H1 (cell line): ENCODE results near the gene MAFF. TPM values are rescaled to one million over a fixed set of nuclear protein-coding genes. Genes with fewer than 3 reads are reported as not detected.

Experiments
- CTCF ChIA-PET: fragments of 300-600 bp; sonication (Branson Sonifier 250); formaldehyde crosslinking; loops from one replicate; lab custom pipeline; 2021; ENCODE audit not compliant: partially characterized antibody; lab: Charles Lee
- POLR2A ChIA-PET: fragments of 300-600 bp; sonication (Branson Sonifier 250); formaldehyde crosslinking; loops from one replicate; lab custom pipeline; 2021; ENCODE audit warnings: inconsistent platforms; ENCODE audit not compliant: partially characterized antibody; lab: Charles Lee
- DNase-seq, 2 experiments: peaks; one replicate each; pipeline versions ENCODE4 v3.0.0 to v3.0.0-alpha.2; 2010 to 2022; ENCODE audit warnings: low spot score in 2 of 2, low read depth in 1 of 2, mixed read lengths in 1 of 2
- FAIRE-seq: peaks from 2 replicates; lab custom pipeline; 2011; peaks lifted over from hg19 to GRCh38; lab: Jason Lieb, UNC
- H2AFZ ChIP-seq: 2 replicates; pipeline ENCODE4 v1.8.1; 2012; ENCODE audit warnings: low read length, inconsistent platforms
- H2AK5ac ChIP-seq: 2 replicates; pipeline ENCODE4 v1.6.1; 2013; ENCODE audit warnings: low read depth, low read length
- H2BK120ac ChIP-seq: replicated peaks from 2 replicates; pipeline ENCODE3; 2013; ENCODE audit warnings: low read depth, low read length, inconsistent platforms
- H2BK12ac ChIP-seq: 2 replicates; pipeline ENCODE4 v1.6.1; 2013; ENCODE audit warnings: low read depth, low read length
- H2BK15ac ChIP-seq: 2 replicates; pipeline ENCODE4 v1.6.1; 2013; ENCODE audit warnings: low read length
- H2BK20ac ChIP-seq: 2 replicates; pipeline ENCODE4 v1.6.1; 2013; ENCODE audit warnings: low read length
- H2BK5ac ChIP-seq: 2 replicates; pipeline ENCODE4 v1.6.1; 2013; ENCODE audit warnings: low read depth, low read length
- H3K14ac ChIP-seq: 2 replicates; pipeline ENCODE4 v1.6.1; 2013; ENCODE audit warnings: inconsistent platforms; ENCODE audit not compliant: insufficient read length
- H3K18ac ChIP-seq: 2 replicates; pipeline ENCODE4 v1.6.1; 2013; ENCODE audit warnings: low read length; ENCODE audit errors: extremely low read depth
- H3K23ac ChIP-seq: 2 replicates; pipeline ENCODE4 v1.6.1; 2013; ENCODE audit warnings: inconsistent platforms; ENCODE audit not compliant: insufficient read length
- H3K23me2 ChIP-seq: 2 replicates; pipeline ENCODE4 v1.6.1; 2013; ENCODE audit warnings: low read depth, low read length
- H3K27ac ChIP-seq: 2 replicates; pipeline ENCODE4 v1.6.1; 2011; ENCODE audit warnings: low read depth, low read length, inconsistent platforms
- H3K27me3 ChIP-seq, 4 experiments: replicated peaks in 1 of 4; 1 replicate in 1 of 4; 2 replicates in 3 of 4; pipeline versions ENCODE4 v1.6.1 to v1.8.1; 2011 to 2013; ENCODE audit warnings: low read length in 3 of 4, mild to moderate bottlenecking in 3 of 4, inconsistent platforms in 2 of 4, mixed read lengths in 2 of 4, moderate library complexity in 1 of 4; ENCODE audit not compliant: control insufficient read depth in 3 of 4, insufficient read depth in 3 of 4; ENCODE audit errors: extremely low read depth in 1 of 4
- H3K36me3 ChIP-seq, 4 experiments: 2 replicates each; pipeline versions ENCODE4 v1.6.1 to v1.8.1; 2011 to 2013; ENCODE audit warnings: mild to moderate bottlenecking in 4 of 4, low read length in 3 of 4, moderate library complexity in 2 of 4, control low read depth in 1 of 4, inconsistent platforms in 1 of 4; ENCODE audit not compliant: insufficient read depth in 4 of 4, control insufficient read depth in 2 of 4
- H3K4ac ChIP-seq: replicated peaks from 2 replicates; pipeline ENCODE3; 2013; ENCODE audit warnings: low read length, low read depth, mixed read lengths, inconsistent platforms; ENCODE audit not compliant: insufficient read length
- H3K4me1 ChIP-seq, 4 experiments: replicated peaks in 1 of 4; 1 replicate in 1 of 4; 2 replicates in 3 of 4; pipeline versions ENCODE4 v1.6.1 to v1.8.1; 2011 to 2013; ENCODE audit warnings: low read length in 3 of 4, inconsistent platforms in 2 of 4, mixed read lengths in 1 of 4; ENCODE audit not compliant: insufficient read depth in 4 of 4, control insufficient read depth in 3 of 4
- H3K4me2 ChIP-seq, 2 experiments: 2 replicates each; pipeline versions ENCODE4 v1.6.1 to v1.8.1; 2011 to 2013; ENCODE audit warnings: low read depth in 2 of 2, low read length in 2 of 2, control low read depth in 1 of 2, inconsistent platforms in 1 of 2, mild to moderate bottlenecking in 1 of 2; ENCODE audit not compliant: insufficient read depth in 1 of 2
- H3K4me3 ChIP-seq, 4 experiments: fragments of 200-600, 300-600 bp in 1 of 4; sonication (generic), shearing (Covaris generic), sonication (Bioruptor Twin) in 1 of 4; 2 replicates each; pipeline versions ENCODE4 v1.5.1 to v1.8.1; 2011 to 2016; ENCODE audit warnings: low read length in 4 of 4, low read depth in 3 of 4, control low read depth in 2 of 4, inconsistent platforms in 2 of 4, mild to moderate bottlenecking in 2 of 4, mixed read lengths in 1 of 4, moderate library complexity in 1 of 4; ENCODE audit not compliant: insufficient read depth in 2 of 4; ENCODE audit errors: extremely low read depth in 1 of 4
- H3K56ac ChIP-seq: replicated peaks from 2 replicates; pipeline ENCODE3; 2013; ENCODE audit warnings: low read depth, mild to moderate bottlenecking, mixed read lengths, low read length, inconsistent platforms; ENCODE audit not compliant: insufficient read length
- H3K79me1 ChIP-seq: 2 replicates; pipeline ENCODE4 v1.6.1; 2013; ENCODE audit warnings: low read depth, low read length, control low read depth
- H3K79me2 ChIP-seq, 2 experiments: 2 replicates each; pipeline versions ENCODE4 v1.6.1 to v1.8.1; 2012 to 2013; ENCODE audit warnings: low read length in 2 of 2, mild to moderate bottlenecking in 2 of 2, inconsistent platforms in 1 of 2; ENCODE audit not compliant: insufficient read depth in 2 of 2, control insufficient read depth in 1 of 2
- H3K9ac ChIP-seq, 4 experiments: replicated peaks in 1 of 4; 1 replicate in 1 of 4; 2 replicates in 3 of 4; pipeline versions ENCODE4 v1.6.1 to v1.8.1; 2011 to 2013; ENCODE audit warnings: low read depth in 3 of 4, low read length in 3 of 4, control low read depth in 2 of 4, mild to moderate bottlenecking in 2 of 4, moderate library complexity in 2 of 4, inconsistent platforms in 1 of 4; ENCODE audit errors: extremely low read depth in 1 of 4
- H3K9me3 ChIP-seq, 2 experiments: 2 replicates each; pipeline versions ENCODE4 v1.6.1 to v1.8.1; 2012 to 2013; ENCODE audit warnings: mild to moderate bottlenecking in 2 of 2, moderate library complexity in 2 of 2, control low read depth in 1 of 2, inconsistent platforms in 1 of 2, low read depth in 1 of 2, low read length in 1 of 2, mixed read lengths in 1 of 2; ENCODE audit not compliant: insufficient read depth in 2 of 2
- H4K20me1 ChIP-seq, 2 experiments: replicated peaks in 1 of 2; 2 replicates each; pipeline versions ENCODE3 to v1.8.1; 2011 to 2013; ENCODE audit warnings: inconsistent platforms in 2 of 2, low read length in 2 of 2, mild to moderate bottlenecking in 1 of 2; ENCODE audit not compliant: insufficient read depth in 2 of 2, control insufficient read depth in 1 of 2
- H4K5ac ChIP-seq: 2 replicates; pipeline ENCODE4 v1.6.1; 2013; ENCODE audit warnings: low read length, low read depth, mixed read lengths, inconsistent platforms; ENCODE audit not compliant: insufficient read length
- H4K8ac ChIP-seq: 2 replicates; pipeline ENCODE4 v1.8.0; 2013; ENCODE audit warnings: mild to moderate bottlenecking, moderate library complexity, low read length, inconsistent platforms; ENCODE audit not compliant: insufficient read depth; ENCODE audit errors: extremely low read depth
- H4K91ac ChIP-seq: replicated peaks from 2 replicates; pipeline ENCODE3; 2013; ENCODE audit warnings: low read length, mixed read lengths, inconsistent platforms; ENCODE audit not compliant: insufficient read length
- CEBPB ChIP-seq: IDR thresholded peaks from 2 replicates; pipeline ENCODE4 v1.6.1; 2012; ENCODE audit warnings: low read depth, low read length
- CTCF ChIP-seq, 3 experiments: IDR thresholded peaks; 1 replicate in 2 of 3; 2 replicates in 1 of 3; pipeline versions ENCODE4 v1.5.1 to v1.6.1; 2011; ENCODE audit warnings: low read length in 3 of 3, mild to moderate bottlenecking in 3 of 3, inconsistent platforms in 2 of 3, low read depth in 1 of 3, moderate library complexity in 1 of 3; ENCODE audit not compliant: insufficient read depth in 1 of 3; ENCODE audit errors: control extremely low read depth in 1 of 3
- PHF8 ChIP-seq: fragments of 200-600 bp; sonication (generic); conservative IDR thresholded peaks from 2 replicates; pipeline ENCODE4 v1.7.1; 2012; ENCODE audit warnings: low read depth, mild to moderate bottlenecking, inconsistent platforms, low read length, moderate library complexity
- POLR2AphosphoS5 ChIP-seq: IDR thresholded peaks from 2 replicates; pipeline ENCODE4 v1.6.1; 2011; ENCODE audit warnings: low read depth, low read length
- RNF2 ChIP-seq: fragments of 200-900, 300-1000 bp; sonication (generic); IDR thresholded peaks from 2 replicates; pipeline ENCODE4 v1.7.1; 2016; ENCODE audit warnings: borderline replicate concordance, low read depth, mild to moderate bottlenecking, antibody characterized with exemption, low read length; ENCODE audit not compliant: poor library complexity, severe bottlenecking; ENCODE audit errors: missing control alignments
- SIN3A ChIP-seq, 2 experiments: IDR thresholded peaks in 1 of 2; conservative IDR thresholded peaks in 1 of 2; 2 replicates each; pipeline ENCODE4 v1.6.1; 2011 to 2012; ENCODE audit warnings: low read length in 2 of 2, improper control_type of control experiment in 1 of 2, low read depth in 1 of 2, mild to moderate bottlenecking in 1 of 2
- SP2 ChIP-seq: IDR thresholded peaks from 2 replicates; pipeline ENCODE4 v1.6.1; 2012; ENCODE audit warnings: mild to moderate bottlenecking, low read length, inconsistent platforms
- YY1 ChIP-seq: IDR thresholded peaks from 2 replicates; pipeline ENCODE4 v1.6.1; 2011; ENCODE audit warnings: low read depth, mild to moderate bottlenecking, low read length
- WGBS, 2 experiments: shearing (Covaris generic) in 1 of 2; methylation state at CpG; one replicate each; pipeline versions ENCODE4 v1.1.6 to v1.1.7; 2013 to 2015; ENCODE audit warnings: low lambda C conversion rate in 2 of 2, mixed read lengths in 2 of 2, inconsistent platforms in 1 of 2, low coverage in 1 of 2, missing lambda C conversion rate in 1 of 2; ENCODE audit not compliant: insufficient replicate concordance in 2 of 2, insufficient coverage in 1 of 2, insufficient read length in 1 of 2; ENCODE audit errors: extremely low coverage in 1 of 2, missing lambda C conversion rate in 1 of 2; 5-methylcytosine and 5-hydroxymethylcytosine counted together
- polyA plus RNA-seq, 7 experiments: library from polyadenylated mRNA; depleted of rRNA in 3 of 7; stranded (reverse) in 5 of 7; unstranded in 2 of 7; fragments of >200 nt in 5 of 7; fragments of 200-250 nt in 2 of 7; gene quantifications; 1 replicate in 5 of 7; 2 replicates in 1 of 7; 4 replicates in 1 of 7; pipeline versions ENCODE4 v1.2.1 to v1.2.3, GENCODE V29; 2011 to 2013; ENCODE audit warnings: missing spikeins in 2 of 7, mixed read lengths in 2 of 7
- total RNA-seq: library from RNA; stranded (reverse); fragmentation: NEBNext Ultra II Directional; extraction: Animal tissue kit (Norgen Biotek cat#: 25700); gene quantifications from 2 replicates; pipeline ENCODE4 v1.2.1, GENCODE V29; 2021

MAFF gene
- total and polyA plus RNA-seq, 2 of the 8 experiments (the other 6 are each of a cell fraction or from before 2014, with no cell fraction given), result 1.5 to 6.3 TPM

DNA sequence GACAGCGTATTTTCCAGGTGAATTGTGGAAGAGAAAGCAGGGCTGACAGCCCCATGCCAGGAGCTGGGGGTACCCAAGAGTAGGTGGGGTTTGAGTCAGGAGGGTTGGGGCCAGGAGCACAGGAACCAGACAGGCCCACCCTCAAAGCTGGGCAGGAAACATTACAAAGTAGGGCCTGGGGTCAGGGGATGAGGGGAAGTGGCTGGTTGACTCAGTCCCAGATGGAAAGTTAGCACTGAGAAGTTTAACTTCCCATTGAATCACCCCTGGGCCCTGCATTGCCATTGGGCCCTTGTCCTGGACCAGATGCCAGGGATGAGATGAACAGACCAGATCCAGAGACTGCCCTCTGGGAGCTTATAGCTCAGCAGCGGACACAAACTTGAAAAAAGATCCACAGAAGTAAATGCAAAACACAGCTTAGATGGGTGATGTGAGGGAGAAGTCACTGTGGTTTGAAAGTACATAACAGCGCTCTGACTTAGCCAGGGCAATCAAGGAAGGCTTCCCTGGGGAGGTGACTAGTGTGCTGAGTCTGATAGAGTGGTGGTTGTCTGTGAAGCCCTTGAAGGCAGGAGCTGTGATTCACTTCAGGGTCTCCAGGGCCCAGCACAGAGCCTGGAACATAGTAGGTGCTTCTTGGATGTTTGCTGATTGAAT lies 2.2 kb downstream of the MAFF start:
- Histone ChIP-seq H3K79me2 (peaks cover 2 to 21% of the 10 kb centered on the region in 2 experiments; a peak in 2 of 4 replicates), H2BK12ac (0 out of 2 replicates have a peak overlapping the region, but pooled peaks have one; percentile 27), H3K23ac (no peak overlapping the region), H3K56ac (no peak overlapping the region), H4K8ac (no peak overlapping the region), H3K14ac (no peak overlapping the region), H4K20me1 (peaks cover 7 to 11% of the 10 kb centered on the region in 2 experiments), H3K4me3 (peak overlapping the region in 2 of 4 experiments; percentile 66 to 82; a peak in 3 of 8 replicates), H3K23me2 (peaks cover 17% of the 10 kb centered on the region), H3K9ac (no peak overlapping the region), H3K79me1 (no peaks in the 10 kb centered on the region), H4K91ac (no peak overlapping the region), H2AK5ac (no peak overlapping the region), H3K9me3 (no peaks in the 10 kb centered on the region), H2BK20ac (no peak overlapping the region), H3K4me1 (peaks cover 0 to 10% (median 6%) of the 10 kb centered on the region in 4 experiments; a peak in 6 of 7 replicates), H3K27me3 (peaks cover 0 to 14% (median 11%) of the 10 kb centered on the region in 4 experiments; a peak in 5 of 7 replicates), H3K18ac (no peak overlapping the region), H2AFZ (no peak overlapping the region), H3K27ac (no peak overlapping the region), H2BK120ac (no peak overlapping the region), H3K4me2 (peak overlapping the region; percentile 76 to 90; a peak in 3 of 4 replicates), H2BK15ac (0 out of 2 replicates have a peak overlapping the region, but pooled peaks have one; percentile 29), H3K4ac (no peak overlapping the region), H2BK5ac (no peak overlapping the region), H4K5ac (no peak overlapping the region), H3K36me3 (no peaks in the 10 kb centered on the region)
- CTCF ChIA-PET, result interaction anchor here (0.6 to 2.8 kb wide), 13 partner anchors 8 to 152 kb away, joined by 3 to 12 read pairs (median 3); no protein-coding TSS in a partner anchor
- no peak for FAIRE-seq
- WGBS, 2 experiments, result 80% methylated on average over 3 of the region's 3 CpGs; no CpG with 5 or more reads in 1 of the 2 experiments
- no peak for DNase-seq
- POLR2A ChIA-PET, result interaction anchor here (0.8 to 6.6 kb wide), 5 partner anchors 10 to 194 kb away, joined by 3 to 65 read pairs (median 3); no protein-coding TSS in a partner anchor
- TF ChIP-seq YY1 (no peak), POLR2AphosphoS5 (0 out of 2 replicates have a peak, but pooled peaks have one; percentile 9), CTCF (IDR thresholded peaks at IDR 0.05; ENCODE audit: control extremely low read depth in 1 of 3, insufficient read depth in 1 of 3, low read depth in 1 of 3, low read length in 3 of 3) (no peak), PHF8 (no peak), SP2 (no peak), CEBPB (no peak), RNF2 (no peak), SIN3A (conservative IDR thresholded peaks at IDR 0.05 in 1 of 2, IDR thresholded peaks at IDR 0.05 in 1 of 2; ENCODE audit: low read depth in 1 of 2, low read length in 2 of 2) (no peak)
